Osteoblast (primary cell): ENCODE measurements around the gene RYK. TPM values are rescaled to one million over a fixed set of nuclear protein-coding genes. Genes with fewer than 3 reads are reported as not detected.

Source experiments
- DNase-seq: peaks from one replicate; pipeline ENCODE4 v3.0.0; 2011; ENCODE audit warnings: low spot score, mixed read lengths; ENCODE audit not compliant: insufficient read length; ENCODE audit errors: missing footprints
- H2AFZ ChIP-seq: 2 replicates; pipeline ENCODE4 v1.6.0; 2011; ENCODE audit warnings: mild to moderate bottlenecking, low read length
- H3K27ac ChIP-seq: 2 replicates; pipeline ENCODE4 v1.5.1; 2011; ENCODE audit warnings: mild to moderate bottlenecking, low read depth, low read length, moderate library complexity
- H3K27me3 ChIP-seq: 2 replicates; pipeline ENCODE4 v1.6.0; 2012; ENCODE audit warnings: mild to moderate bottlenecking, control low read depth, inconsistent platforms, low read length, moderate library complexity; ENCODE audit not compliant: insufficient read depth
- H3K36me3 ChIP-seq: 2 replicates; pipeline ENCODE4 v1.5.1; 2011; ENCODE audit warnings: mild to moderate bottlenecking, low read length, control low read depth, moderate library complexity; ENCODE audit not compliant: insufficient read depth
- H3K4me1 ChIP-seq: 2 replicates; pipeline ENCODE4 v1.5.1; 2011; ENCODE audit warnings: mild to moderate bottlenecking, low read length, control low read depth, moderate library complexity; ENCODE audit not compliant: insufficient read depth
- H3K4me2 ChIP-seq: 2 replicates; pipeline ENCODE4 v1.6.0; 2011; ENCODE audit warnings: mild to moderate bottlenecking, low read length; ENCODE audit not compliant: insufficient read depth
- H3K4me3 ChIP-seq: fragments of 200-600 bp; sonication (generic); 3 replicates; pipeline ENCODE4 v1.5.1; 2012; ENCODE audit warnings: mild to moderate bottlenecking, low read length, inconsistent platforms; ENCODE audit not compliant: insufficient read depth
- H3K79me2 ChIP-seq: 2 replicates; pipeline ENCODE4 v1.6.0; 2012; ENCODE audit warnings: mild to moderate bottlenecking, low read length, control low read depth, inconsistent platforms; ENCODE audit not compliant: insufficient read depth
- H3K9me3 ChIP-seq: 2 replicates; pipeline ENCODE4 v1.5.1; 2011; ENCODE audit warnings: low read depth, low read length, control low read depth
- H4K20me1 ChIP-seq: 2 replicates; pipeline ENCODE4 v1.6.0; 2012; ENCODE audit warnings: mild to moderate bottlenecking, low read length, control low read depth; ENCODE audit not compliant: insufficient read depth
- total RNA-seq: library from RNA; depleted of rRNA; stranded (reverse); fragments of >200 nt; gene quantifications from 2 replicates; pipeline ENCODE4 v1.2.3, GENCODE V29; 2012
- TF ChIP-seq, protein P1 (sequence below): IDR thresholded peaks from 2 replicates; pipeline ENCODE4 v1.5.1; 2011; ENCODE audit warnings: mild to moderate bottlenecking, low read depth, low read length, moderate library complexity; ENCODE audit errors: extremely low read depth

RYK gene
- total RNA-seq, 1 donor: 117 TPM

DNA sequence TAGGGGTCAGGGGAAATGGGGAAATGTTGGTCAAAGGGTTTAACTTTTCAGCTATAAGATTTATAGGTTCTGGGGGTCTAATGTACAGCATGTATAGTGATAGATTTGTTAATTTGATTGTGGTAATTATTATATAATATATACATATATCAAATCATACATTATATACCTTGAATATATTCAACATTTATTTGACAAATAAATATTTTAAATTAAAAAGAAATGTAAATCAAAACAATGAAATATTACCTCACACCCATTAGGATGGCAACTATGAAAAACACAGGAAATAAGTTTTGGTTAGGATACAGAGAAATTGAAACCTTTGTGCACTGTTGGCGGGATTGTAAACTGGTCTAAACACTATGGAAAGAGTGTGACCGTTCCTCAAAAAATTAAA lies 135.9 kb downstream of the RYK start:
- H2AFZ ChIP-seq: no peak overlapping the region
- H3K4me1 ChIP-seq: no peaks in the 10 kb centered on the region
- TF ChIP-seq, protein P1, sequence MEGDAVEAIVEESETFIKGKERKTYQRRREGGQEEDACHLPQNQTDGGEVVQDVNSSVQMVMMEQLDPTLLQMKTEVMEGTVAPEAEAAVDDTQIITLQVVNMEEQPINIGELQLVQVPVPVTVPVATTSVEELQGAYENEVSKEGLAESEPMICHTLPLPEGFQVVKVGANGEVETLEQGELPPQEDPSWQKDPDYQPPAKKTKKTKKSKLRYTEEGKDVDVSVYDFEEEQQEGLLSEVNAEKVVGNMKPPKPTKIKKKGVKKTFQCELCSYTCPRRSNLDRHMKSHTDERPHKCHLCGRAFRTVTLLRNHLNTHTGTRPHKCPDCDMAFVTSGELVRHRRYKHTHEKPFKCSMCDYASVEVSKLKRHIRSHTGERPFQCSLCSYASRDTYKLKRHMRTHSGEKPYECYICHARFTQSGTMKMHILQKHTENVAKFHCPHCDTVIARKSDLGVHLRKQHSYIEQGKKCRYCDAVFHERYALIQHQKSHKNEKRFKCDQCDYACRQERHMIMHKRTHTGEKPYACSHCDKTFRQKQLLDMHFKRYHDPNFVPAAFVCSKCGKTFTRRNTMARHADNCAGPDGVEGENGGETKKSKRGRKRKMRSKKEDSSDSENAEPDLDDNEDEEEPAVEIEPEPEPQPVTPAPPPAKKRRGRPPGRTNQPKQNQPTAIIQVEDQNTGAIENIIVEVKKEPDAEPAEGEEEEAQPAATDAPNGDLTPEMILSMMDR: no peak

DNA sequence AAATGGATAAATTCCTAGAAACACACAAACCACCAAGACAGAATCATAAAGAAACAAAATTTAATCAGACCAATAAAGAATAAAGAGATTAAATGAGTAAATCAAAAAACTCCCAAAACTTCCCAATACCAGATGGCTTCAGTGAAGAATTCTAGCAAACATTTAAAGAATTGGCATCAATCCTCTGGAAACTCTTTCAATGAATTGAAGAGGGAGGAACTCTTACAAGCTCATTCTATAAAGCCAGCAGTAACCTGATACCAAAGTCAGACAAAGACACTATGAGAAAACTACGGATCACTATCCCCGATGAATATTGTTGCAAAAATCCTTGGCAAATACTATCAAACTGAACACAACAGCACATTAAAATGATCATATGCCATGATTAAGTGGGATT lies 139.0 kb downstream of the RYK start:
- no peak overlapping the region for H3K4me3 ChIP-seq
- no peaks in the 10 kb centered on the region for H4K20me1 ChIP-seq
- H2AFZ ChIP-seq: no peak overlapping the region
- no peaks in the 10 kb centered on the region for H3K9me3 ChIP-seq
- TF ChIP-seq, protein P1: no peak
- H3K4me2 ChIP-seq: no peak overlapping the region
- no peaks in the 10 kb centered on the region for H3K79me2 ChIP-seq
- DNase-seq: no peak
- H3K4me1 ChIP-seq: no peaks in the 10 kb centered on the region
- no peaks in the 10 kb centered on the region for H3K27me3 ChIP-seq
- no peaks in the 10 kb centered on the region for H3K36me3 ChIP-seq
- H3K27ac ChIP-seq: no peak overlapping the region

More for the DNA sequence above, 135.9 kb downstream of the RYK start:
- Histone ChIP-seq H3K27ac (no peak overlapping the region), H3K4me2 (no peak overlapping the region), H3K4me3 (no peak overlapping the region), H3K79me2 (no peaks in the 10 kb centered on the region), H3K9me3 (peaks cover 3% of the 10 kb centered on the region), H3K27me3 (no peaks in the 10 kb centered on the region), H3K36me3 (no peaks in the 10 kb centered on the region), H4K20me1 (no peaks in the 10 kb centered on the region)
- DNase-seq: no peak

DNA sequence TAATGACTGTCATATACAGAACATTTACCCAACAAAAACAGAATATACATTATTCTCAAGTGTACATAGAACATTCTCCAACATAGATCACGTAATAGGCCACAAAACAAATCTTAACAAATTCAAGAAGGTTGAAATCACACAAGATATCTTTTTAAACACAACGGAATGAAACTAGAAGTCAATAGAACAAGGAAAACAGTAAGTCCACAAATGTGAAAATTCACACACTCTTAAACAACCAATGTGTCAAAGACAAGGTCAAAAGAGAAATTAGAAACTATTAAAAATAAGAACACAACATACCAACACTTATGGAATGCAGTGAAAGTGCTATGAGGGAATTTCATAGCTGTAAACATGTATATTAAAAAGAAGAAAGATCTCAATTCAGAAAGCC lies 139.7 kb downstream of the RYK start:
- Histone ChIP-seq H4K20me1 (no peaks in the 10 kb centered on the region), H3K9me3 (no peaks in the 10 kb centered on the region), H3K4me2 (no peak overlapping the region), H3K4me3 (no peak overlapping the region), H2AFZ (no peak overlapping the region), H3K4me1 (no peaks in the 10 kb centered on the region), H3K27me3 (no peaks in the 10 kb centered on the region), H3K27ac (no peak overlapping the region), H3K79me2 (no peaks in the 10 kb centered on the region), H3K36me3 (no peaks in the 10 kb centered on the region)
- TF ChIP-seq, protein P1: no peak
- no peak for DNase-seq

Other genes starting within 250 kb of the RYK start
- gene SLCO2A1, start 220.9 kb downstream of the RYK start, total RNA-seq: under 0.01 and 0.36 TPM in 2 replicates
- gene AMOTL2, start 123.6 kb upstream of the RYK start, total RNA-seq: 205 and 300 TPM in 2 replicates
- 68.4 and 77.5 TPM in 2 replicates for gene ANAPC13, start 235.1 kb upstream of the RYK start, total RNA-seq
- gene CEP63, start 235.2 kb upstream of the RYK start, total RNA-seq: 15.9 and 42.4 TPM in 2 replicates